CD4-positive, alpha-beta T cell treated with Interleukin-2 at 100 ng/mL for 4 hours (primary cell): ENCODE results near the gene CTXN1.
A peak's percentile ranks its signal among the peaks of the same experiment; 100 is the strongest.
"Not testable (repeated sequence)": the region's sequence is repeated elsewhere in the genome, so short reads cannot be mapped to it uniquely, and the experiment has no call there.

Experiments used
- DNase-seq: peaks from one replicate; pipeline ENCODE4 v3.0.0-alpha.2; 2020; ENCODE audit warnings: low spot score

The CTXN1 gene

DNA sequence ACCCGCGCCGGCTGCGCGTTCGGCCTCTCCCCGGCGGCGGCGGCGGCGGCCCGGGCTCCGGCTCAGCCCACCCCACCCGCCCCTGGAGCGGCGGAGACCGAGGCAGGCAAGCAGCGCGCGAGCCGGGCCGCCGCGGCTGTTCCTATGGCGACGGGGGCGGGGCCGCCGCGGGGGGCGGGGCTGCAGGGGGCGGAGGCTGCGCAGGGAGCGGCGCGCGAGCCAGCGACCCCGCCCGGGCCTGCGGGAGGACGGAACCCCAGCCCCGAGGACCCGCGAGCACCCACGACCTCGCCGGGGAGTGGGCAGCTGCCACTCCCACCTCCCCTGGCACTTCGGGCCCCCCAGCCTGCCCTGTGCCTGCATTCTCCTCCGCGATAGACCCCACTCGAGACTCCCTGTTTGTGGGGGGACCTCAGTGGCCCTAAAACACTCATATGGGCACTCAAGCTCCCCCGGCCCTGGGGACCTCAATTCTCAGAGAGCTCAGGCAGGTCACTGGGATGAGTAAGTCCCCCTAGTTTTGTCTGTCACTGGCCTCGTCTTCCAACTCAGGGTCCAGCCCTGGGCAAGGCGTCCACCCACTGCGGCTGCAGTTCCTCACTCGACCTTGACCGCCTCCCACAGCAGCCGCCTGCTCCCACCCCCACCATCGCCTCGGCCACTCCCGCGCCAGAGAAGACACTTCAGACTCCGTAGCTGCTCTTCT is at the start of gene CTXN1:
TSS of gene CTXN1 (minus strand) at position 115 of the 706 bp plus-strand sequence. CDS start 597 bp downstream, outside the sequence.
- peak; percentile 80 for DNase-seq

DNA sequence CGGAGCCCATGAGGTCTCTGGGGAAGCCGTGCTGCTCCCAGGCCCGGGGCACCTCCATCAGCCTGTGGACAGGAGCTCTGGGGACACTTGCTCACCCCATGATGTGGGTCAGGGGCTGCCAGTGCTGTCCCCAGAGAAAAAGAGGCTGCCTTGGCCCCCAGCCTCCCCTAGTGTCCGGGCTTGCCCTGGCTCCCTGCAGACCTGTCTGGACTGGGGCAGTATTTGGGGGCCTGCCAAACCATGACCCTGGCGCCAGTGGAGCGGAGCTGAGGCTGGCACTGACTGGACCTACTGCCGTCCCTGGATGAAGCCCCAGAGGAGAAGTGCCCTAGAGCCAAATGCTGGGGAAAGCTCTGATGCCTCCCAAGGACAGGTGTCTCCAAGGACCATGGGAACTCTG is 49.1 kb upstream of the CTXN1 start:
- DNase-seq: no peak

DNA sequence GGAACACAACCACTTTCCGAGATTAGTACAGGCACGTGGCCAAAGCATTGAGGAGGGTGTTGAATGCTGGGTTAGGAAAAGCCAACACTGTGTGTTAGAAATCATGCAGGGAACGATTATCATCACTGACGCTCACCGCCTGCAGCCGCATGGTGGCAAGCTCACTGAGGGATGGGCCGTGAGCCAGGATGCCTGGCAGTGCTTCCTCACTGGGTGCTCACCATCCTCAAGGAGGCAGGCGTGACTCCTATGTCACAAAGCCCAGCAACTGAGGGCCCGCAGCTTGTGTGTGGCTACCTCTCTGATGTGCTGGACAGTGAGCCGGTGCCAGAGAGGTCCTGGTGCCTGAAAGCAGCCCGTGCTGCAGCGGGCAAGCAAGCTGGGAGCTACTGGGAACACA is 47.9 kb upstream of the CTXN1 start:
- no peak for DNase-seq

DNA sequence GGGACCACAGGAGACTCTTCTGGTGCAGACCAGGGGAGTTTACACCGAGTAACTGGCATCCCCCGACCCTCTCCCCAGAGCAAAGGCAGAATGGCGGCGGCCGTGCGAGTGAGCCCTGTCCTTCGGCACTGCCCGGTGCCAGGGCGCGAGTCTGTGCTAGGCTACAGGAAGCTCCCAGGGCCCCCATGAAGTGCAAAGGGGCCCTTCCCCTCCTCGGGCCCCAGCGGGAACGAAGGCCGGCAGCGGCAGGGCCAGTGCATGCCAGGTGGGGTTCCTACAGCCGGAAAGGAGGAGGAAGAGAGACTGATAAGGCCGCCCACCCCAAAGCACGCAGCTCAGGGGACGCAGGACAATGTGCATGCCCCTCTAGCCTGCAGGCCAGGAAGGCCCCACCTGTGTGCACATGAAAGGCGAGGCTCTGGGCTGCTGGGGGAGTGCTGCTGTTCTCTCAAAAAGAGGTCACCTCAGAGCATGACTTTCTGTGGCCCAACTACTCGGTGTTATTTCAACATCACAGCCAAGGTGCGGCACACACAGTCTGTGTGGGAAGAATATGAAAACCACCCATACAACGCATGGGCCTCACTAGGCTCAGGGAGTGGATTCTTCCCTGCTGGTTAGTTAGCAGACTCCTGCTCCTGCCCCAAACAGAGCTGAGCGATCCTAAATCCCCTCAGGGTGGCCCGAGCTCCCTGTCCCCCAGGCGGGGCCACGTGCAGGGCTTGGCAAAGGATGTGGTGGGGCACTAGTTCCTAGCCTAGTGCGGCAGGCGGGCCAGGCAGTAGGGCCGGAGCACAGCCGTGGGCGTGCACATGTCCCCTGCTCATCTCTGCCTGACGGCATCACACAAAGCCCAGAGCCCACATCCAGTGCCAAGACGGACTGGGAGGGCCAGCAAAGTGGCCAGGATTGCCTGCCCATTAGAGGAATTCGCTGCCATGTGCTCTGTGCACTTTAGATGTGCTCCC is 45.9 kb upstream of the CTXN1 start:
- DNase-seq: no peak

DNA sequence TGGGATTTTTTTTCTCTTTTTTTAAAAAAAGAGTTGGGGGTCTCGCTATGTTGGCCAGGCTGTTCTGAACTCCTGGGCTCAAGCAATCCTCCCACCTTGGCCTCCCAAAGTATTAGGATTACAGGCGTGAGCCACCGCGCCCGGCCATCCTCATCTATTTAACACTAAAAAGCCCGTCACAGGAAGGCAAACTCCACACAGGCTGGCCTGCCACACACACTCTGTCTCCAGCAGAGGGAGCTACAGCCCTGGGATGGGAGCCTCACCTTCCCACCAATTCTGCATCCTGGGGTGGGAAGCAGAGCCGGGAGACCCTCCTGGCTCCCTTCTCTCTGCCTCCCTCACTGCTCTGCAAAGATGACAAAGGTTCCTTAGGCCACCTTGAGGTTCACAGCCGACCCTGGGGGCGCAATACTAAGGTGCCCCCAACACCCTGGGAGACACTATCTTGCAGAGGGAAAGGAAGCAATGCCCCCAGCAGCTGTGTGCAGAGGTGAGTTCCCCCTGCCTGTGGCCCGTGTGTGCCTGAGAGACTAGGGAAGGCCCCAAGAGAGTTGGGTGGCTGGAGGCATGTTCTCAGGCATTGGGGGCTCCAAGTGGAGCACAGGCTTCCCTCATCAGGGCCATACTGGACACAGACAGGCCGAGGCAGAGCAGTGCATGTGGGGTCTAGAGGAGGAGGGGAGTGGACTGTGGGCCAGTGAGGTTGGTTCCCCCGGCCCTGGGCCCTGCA is 44.9 kb upstream of the CTXN1 start:
- DNase-seq: peak; percentile 8

DNA sequence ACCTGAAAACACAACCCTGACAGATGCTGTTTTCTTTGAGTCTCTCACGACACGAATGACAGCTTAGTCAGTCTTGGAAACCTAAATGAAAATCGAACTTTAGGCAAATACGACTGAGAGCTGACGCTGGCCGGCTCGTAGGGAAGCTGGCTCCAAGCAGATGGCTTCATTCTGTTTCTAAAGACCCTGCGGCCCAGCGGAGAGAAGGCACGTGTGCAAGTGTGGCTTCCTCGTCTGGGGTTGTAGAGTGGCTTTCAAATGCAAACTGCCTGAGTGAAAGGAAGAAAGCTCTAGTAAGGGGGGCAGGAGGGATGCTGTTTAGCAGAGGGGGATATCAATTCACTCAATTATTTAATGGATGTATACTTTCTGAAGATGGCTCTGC is 43.6 kb upstream of the CTXN1 start:
- DNase-seq: no peak

DNA sequence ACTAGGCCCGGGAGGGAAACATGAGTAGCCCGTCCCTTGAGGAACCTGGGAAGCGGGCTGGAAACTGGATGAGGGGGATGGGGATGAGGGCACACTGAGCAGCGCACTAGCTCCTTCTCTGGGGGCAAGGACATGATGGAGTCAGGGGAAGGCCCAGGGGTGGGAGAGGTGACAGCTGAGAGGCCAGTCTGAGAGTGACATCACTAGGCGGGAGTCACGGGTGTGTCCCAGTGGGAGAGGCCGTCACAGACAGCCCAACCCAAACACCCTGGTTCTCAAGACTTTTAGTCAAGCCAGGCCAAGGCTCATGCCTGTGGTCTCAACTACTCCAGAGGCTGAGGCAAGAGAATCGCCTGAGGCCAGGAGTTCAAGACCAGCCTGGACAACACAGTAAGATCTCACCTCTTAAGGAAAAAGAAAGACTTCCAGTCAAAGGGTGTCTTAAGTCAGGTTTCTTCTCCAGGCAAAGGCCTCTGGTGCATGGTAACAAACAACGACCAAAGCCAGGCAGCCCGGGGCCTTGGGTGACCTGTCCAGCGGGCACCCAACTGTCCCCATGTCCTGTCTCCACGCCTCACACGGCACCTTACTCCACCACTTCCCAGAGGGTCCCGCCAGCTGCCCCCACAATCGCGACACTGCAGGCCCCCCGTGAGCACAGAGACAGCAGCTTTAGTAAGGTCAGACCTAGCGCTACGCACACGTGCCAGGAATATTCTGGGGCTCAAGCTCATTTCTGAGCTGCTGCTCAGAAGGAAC is 43.0 kb upstream of the CTXN1 start:
- no peak for DNase-seq

DNA sequence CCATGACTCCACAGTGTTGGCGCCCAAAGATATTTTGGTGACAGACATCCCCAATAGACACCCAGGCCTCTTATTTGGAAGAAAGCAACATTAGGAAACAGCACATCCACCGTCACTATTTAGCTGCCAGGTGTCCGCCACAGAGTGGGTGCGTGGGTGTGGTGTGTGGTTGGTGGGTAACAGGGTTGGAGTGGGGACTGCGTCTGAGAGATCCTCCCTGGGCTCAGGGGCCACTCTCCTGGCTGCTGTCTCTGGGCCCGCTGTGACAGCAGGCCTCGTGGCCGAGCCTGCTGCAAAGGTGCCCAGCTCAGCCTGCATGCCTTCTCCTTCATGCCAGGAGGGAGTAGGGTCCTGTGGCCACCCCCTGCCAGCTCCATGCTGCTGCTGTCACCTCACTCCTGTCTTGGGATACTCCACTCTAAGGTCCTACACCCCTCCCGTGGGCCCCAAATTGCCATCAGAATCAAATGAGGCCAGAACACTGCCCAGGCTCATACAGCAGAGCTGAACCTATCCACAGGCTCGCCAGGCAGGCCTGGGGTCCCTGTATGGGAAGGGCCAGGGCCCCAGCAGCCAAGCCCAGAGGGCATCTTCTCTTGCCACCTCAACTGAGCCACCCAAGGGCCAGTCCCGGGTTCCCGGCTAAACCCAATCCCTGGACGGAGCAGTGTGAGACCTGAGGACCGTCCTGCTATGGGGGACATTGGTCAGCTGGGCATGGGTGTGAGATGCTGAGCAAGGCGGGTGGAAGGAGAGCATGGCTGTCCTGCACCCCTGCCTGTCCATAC is 42.3 kb upstream of the CTXN1 start:
- DNase-seq: no peak

DNA sequence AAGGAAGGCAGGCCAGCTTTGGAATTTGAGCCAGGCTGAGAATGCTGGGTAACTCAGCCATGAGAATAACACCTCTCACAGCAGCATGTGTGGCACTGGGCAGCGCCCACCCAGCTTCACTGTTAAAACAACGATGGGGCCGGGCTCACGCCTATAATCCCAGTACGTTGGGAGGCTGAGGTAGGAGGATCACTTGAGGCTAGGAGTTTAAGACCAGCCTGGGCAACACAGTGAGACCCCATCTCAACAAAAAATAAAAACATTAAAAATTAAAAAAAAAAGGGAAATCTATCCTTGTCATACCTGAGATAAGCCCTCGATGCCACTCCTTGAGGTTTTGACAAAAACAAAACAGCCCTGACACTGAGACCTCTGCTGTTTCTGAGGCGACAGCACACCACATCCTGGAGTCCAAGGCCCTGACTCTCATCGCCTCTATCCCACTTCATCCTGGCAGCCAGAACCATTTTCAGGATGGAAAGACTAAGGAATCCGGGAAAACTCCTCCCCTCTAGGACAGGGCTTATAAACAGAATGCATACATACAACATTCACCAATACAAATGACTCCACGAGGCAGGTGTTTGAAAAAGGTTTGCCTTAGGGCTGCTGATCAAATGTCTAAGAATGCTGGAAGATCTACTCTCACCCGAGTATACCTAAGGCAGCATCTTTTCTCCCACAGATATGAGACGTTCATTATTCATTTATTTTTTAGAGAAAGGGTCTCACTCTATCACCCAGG is 40.2 kb upstream of the CTXN1 start:
- no peak for DNase-seq

DNA sequence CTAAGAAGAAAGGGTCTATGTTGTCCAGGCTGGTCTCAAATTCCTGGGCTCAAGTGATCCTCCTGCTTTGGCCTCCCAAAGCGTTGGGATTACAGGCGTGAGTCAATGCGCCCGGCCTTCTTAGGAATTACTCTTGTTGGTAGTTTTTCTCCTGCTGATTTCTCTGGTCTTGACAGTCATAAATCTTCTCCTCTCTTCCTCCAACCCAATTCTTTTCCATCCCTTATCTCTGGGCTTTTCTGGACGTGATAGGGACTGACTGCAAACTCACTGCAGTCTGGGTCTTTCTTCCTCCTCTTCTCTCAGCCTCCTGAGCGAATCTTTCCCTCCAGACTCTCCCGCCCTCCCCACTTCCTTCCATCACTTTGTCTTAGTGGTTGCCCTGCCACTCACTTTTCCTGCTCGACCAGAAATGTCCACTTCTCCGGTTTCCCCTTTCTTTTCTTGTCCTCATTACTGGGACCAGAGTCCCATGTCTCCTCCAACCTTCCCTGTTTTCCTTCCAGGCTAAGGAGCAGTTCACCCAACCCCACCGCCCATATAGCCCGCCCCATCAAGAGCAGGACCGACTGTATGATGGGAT is 39.4 kb upstream of the CTXN1 start:
- no peak for DNase-seq

DNA sequence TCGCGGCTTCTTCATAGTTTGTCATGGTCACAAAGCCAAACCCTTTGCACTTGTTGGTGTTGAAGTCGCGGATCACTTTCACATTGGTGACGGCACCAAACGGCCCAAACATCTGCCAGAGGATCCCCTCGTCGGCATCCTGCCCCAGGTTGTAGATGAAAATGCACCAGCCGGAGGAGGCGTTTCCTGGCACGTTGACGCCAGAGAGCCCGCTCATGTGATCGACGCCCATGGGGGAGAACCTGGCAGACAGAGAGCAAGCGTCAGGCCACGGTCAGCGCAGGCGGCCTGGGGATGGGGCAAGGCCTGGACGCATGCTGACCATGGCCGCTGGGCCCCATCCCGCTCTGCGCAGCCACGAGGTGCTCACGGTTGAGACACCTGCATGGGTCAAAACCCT is 37.6 kb upstream of the CTXN1 start:
- DNase-seq: no peak

DNA sequence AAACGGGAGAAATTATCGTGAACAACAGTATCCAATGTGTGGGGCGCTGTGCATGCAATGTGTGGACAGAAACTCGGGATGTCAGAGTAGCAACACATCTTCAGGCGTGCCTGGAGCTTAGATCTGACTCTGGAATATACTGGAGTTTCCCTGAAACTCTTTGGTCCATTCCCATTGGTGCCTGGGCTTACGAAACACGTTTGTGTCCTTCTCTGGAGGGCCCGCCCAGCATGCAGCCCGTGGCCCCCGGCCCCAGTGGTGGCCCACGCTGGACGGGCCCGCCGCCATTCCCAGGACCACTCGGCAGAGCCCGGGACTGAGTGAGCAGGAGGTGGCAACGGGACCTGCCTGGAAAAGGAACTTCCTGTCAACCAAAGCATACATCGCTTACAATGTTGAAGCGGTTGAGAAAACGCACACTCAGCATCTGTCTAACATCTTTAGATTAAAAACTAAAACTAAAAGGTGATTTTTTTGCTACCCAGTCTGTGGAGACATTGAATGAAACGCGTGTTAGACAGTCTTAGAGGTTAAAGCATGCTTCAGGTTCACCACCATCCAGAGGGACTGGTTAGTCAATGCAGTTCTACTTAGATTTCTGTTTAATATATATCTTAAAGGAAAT is 36.8 kb upstream of the CTXN1 start:
- no peak for DNase-seq

DNA sequence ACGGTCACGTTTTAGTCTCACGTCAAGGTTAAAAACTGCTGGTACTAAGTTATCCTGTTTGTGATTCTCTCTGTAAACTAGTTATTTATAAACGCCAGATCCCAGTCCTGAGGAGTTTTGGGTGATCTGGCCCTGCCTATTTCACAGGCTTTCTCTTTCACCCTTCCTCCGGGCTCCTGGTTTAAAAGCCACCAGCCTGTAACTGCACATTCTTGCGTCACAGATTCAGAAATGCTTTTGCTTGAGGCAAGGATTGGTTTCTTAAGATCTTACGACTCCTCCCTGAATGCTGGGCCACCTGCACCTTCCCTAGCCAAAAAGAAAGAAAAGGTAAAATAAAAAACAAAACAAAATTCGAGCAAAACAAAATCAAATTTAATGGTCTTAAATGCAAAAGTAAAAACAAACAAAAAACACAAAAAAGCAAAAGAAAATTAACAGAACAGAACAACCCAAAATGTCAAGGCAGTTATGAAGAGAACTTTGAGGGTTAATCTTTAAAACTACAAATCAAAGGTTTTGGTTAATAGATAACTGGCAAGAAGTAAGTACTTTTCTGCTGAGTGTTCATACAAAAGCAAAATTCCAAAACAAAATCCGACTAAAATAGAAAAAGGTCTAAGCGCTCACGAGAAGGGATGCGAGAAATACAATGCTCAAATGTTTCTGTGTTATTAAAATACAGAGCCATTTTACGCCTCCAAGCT is 36.1 kb upstream of the CTXN1 start:
- no peak for DNase-seq

DNA sequence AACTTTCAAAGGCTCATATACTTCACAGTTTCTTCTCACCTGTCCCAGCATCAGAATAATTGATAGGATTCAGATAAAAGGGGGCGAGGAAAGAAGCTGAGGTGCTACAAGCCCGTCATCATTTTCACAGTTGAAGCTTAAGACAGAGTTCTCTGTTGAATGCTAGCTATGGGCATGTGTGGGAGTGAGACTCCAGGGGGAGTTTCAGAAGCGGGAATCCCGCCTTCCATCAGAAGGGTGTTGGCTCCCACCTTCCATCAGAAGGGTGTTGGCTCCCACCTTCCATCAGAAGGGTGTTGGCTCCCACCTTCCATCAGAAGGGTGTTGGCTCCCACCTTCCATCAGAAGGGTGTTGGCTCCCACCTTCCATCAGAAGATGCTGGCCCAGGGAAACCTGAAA is 35.1 kb upstream of the CTXN1 start:
- DNase-seq: not testable (repeated sequence)

DNA sequence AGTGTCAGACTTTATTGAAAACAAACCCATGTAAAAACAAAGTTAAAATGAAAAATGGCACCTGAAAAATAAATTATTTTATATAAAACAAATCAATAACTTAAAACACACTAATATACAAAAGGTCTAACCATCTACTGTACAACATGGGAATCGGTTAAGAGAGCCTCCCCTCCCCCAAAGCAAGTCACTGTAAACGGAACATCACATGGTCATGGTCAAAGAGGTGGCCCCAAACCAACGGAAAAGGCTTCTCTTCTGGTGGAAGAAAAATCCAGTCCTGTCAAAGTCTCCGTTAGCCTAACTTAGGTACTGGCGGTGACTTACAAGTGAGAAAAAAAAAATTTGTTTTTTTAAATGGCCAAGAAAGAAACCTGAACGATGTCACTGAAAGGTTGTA is 33.3 kb upstream of the CTXN1 start:
- DNase-seq: no peak

DNA sequence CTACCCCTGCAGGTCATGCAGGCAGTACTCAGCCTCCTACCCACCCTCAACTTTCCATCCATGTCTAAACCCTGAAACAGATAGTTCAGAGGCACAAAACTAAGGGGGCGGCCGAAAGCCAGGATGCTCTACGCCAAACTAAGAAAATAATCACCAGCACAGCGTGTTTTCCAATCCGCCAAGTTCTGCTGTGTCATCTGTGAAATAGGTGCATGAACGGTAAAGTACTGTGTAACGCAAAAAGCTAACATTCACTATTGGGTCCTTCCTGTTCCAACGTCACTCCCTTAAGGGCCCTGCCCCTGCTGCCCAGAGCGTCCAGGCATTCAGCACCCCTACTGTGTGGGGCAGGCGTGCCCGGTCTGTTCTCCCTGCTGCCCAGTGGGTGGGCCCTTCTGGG is 29.8 kb upstream of the CTXN1 start:
- no peak for DNase-seq

DNA sequence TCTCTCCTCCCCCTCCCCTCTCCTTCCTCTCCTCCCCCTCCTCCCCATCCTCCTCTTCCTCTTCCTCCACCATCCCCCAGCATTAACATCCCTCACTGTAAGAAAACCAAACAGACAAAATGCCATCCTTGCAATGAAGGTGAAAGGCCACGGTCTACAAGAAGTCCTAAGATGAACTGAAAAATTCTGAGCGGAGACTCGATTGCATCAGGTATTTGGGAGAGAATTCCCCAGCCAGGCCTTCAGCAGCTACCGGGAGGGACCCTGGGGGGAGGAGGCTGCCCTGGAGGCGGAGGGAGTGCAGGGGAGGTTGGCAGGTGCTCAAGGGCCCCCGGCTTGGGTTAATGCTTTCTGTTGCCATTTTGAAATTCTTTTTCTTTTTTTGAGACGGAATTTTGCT is 27.6 kb upstream of the CTXN1 start:
- DNase-seq: no peak

DNA sequence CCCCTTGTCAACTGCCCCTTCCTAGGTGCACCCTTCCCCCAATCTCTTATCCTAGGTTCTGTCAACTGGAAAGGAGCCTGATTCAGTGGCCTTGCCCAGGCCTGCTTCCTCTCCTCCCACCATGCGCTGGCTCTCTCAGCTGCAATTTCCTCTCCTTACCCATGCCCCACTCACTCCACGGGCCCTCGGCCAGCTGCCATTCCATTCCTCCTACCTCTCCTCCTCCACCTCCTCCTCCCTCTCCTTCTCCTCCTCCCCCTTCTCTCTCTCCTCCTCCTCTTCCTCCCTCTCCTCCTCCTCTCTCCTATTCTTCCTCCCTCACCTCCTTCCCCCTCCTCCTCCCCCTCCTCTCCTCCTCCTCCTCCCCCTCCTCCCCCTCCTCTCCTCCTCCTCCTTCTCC is 27.1 kb upstream of the CTXN1 start:
- DNase-seq: no peak

DNA sequence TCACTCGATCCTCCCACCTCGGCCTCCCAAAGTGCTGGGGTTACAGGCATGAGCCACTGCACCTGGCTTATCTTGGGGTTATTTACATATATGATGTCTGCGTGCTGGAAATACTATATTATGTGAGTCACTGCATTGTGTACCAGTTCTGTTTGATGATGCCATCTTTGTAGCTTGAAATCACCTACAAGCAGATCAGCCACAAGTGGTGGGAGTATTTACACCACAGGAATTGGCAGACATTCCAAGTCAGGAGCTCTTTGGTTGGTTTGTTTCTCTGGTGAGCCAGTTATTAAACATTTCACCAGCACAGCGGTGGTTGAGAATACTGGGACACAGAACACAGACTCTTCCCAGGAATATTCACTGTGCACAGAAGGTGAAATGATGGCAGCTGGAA is 22.0 kb upstream of the CTXN1 start:
- DNase-seq: no peak
